Measurements from ENCODE around the gene NXPE1.

DNA sequence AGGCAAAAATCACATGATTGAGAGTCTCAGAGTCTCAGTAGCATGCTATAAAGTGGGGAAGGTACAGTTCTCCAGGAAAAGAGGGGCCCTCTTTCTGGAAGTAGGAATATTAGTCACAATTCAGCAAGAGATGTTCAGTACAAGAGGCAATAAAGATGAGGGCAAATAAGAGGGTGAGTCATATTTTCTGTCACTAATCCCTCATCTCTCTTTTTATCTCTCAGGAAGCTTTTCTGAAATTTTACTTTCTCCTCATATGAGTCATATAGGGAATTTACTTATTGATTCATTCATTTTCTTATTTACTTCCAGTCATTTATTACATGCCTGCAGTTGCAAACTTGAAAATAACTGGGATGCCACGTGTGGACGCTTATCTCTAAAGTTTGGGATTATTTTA is 3.4 kb upstream of the NXPE1 start:
- no peak for TF ChIP-seq EZH2 (IDR thresholded peaks at IDR 0.05; ENCODE audit: low read depth)
- TF ChIP-seq, protein P1, sequence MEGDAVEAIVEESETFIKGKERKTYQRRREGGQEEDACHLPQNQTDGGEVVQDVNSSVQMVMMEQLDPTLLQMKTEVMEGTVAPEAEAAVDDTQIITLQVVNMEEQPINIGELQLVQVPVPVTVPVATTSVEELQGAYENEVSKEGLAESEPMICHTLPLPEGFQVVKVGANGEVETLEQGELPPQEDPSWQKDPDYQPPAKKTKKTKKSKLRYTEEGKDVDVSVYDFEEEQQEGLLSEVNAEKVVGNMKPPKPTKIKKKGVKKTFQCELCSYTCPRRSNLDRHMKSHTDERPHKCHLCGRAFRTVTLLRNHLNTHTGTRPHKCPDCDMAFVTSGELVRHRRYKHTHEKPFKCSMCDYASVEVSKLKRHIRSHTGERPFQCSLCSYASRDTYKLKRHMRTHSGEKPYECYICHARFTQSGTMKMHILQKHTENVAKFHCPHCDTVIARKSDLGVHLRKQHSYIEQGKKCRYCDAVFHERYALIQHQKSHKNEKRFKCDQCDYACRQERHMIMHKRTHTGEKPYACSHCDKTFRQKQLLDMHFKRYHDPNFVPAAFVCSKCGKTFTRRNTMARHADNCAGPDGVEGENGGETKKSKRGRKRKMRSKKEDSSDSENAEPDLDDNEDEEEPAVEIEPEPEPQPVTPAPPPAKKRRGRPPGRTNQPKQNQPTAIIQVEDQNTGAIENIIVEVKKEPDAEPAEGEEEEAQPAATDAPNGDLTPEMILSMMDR (conservative IDR thresholded peaks at IDR 0.05), result no peak

Measured in PC-9 (cell line).